HL-60/S4 treated with retinoic acid at 250 ng/mL for 4 days and 3 days (cell line): ENCODE results near the gene GPR179.

Experiments
- in situ Hi-C: fragments of 300-500 bp; cut with MboI; formaldehyde crosslinking; loops from 2 replicates; pipeline ENCODE4 v1.7.0; 2022; ENCODE audit warnings: low sequenced_read_pairs

Gene GPR179

GRCh38 chr17:38343608-38344419 is at the start of gene GPR179:
Gene GPR179 (minus strand): TSS chr17:38343956. CDS start chr17:38343789, 167 bp downstream.
- in situ Hi-C loops = loop anchor here (25.0 kb wide), 1 partner anchor 143 kb away; no protein-coding TSS in a partner anchor

GRCh38 chr17:38379448-38379847 is 35.7 kb upstream of the GPR179 start:
- in situ Hi-C loops = no loop called here

- in situ Hi-C loops = no loop called here
These were observed 25.5 kb upstream of the GPR179 start for GRCh38 chr17:38369124-38369886.

GRCh38 chr17:38364741-38365140 is 21.0 kb upstream of the GPR179 start:
- in situ Hi-C loops = no loop called here

GRCh38 chr17:38363016-38363415 is 19.3 kb upstream of the GPR179 start:
- in situ Hi-C loops = no loop called here

- in situ Hi-C loops = no loop called here
These were observed 18.1 kb upstream of the GPR179 start for GRCh38 chr17:38361694-38362465.

GRCh38 chr17:38358586-38359513 is 15.1 kb upstream of the GPR179 start:
- in situ Hi-C loops = no loop called here

GRCh38 chr17:38357486-38358123 is 13.8 kb upstream of the GPR179 start:
- in situ Hi-C loops = no loop called here

GRCh38 chr17:38355251-38355650 is 11.5 kb upstream of the GPR179 start:
- in situ Hi-C loops = no loop called here

- in situ Hi-C loops = no loop called here
These were observed 10.7 kb upstream of the GPR179 start for GRCh38 chr17:38354466-38354865.

- in situ Hi-C loops = no loop called here
These were observed 9.9 kb upstream of the GPR179 start for GRCh38 chr17:38353668-38354067.

GRCh38 chr17:38353086-38353604 is 9.4 kb upstream of the GPR179 start:
- in situ Hi-C loops = no loop called here

- in situ Hi-C loops = no loop called here
These were observed 8.7 kb upstream of the GPR179 start for GRCh38 chr17:38352245-38353085.

GRCh38 chr17:38351412-38352222 is 7.9 kb upstream of the GPR179 start, which contains the start of gene SOCS7:
Gene SOCS7 (plus strand): TSS chr17:38351844. CDS start chr17:38352053, 209 bp downstream.
- in situ Hi-C loops = no loop called here

- in situ Hi-C loops = no loop called here
These were observed 6.3 kb upstream of the GPR179 start for GRCh38 chr17:38350035-38350434.

GRCh38 chr17:38349097-38349730 is 5.5 kb upstream of the GPR179 start:
- in situ Hi-C loops = loop anchor here (5.0 to 25.0 kb wide), 2 partner anchors 63 to 138 kb away; no protein-coding TSS in a partner anchor

- in situ Hi-C loops = loop anchor here (5.0 to 25.0 kb wide), 2 partner anchors 67 to 142 kb away; no protein-coding TSS in a partner anchor
These were observed 2.0 kb upstream of the GPR179 start for GRCh38 chr17:38345743-38346142.
